Fibroblast of mammary gland (primary cell): ENCODE measurements around the gene TCEAL5.

Experiments
- DNase-seq: peaks from one replicate; pipeline ENCODE4 v3.0.0-alpha.2; 2010; ENCODE audit warnings: low read depth
- H3K4me3 ChIP-seq: 2 replicates; pipeline ENCODE4 v1.5.1; 2011; ENCODE audit warnings: low read depth, mild to moderate bottlenecking, low read length, moderate library complexity; ENCODE audit not compliant: control insufficient read depth
- CTCF ChIP-seq: conservative IDR thresholded peaks from 2 replicates; pipeline ENCODE4 v1.5.1; 2011; ENCODE audit warnings: low read depth, low read length, inconsistent platforms; ENCODE audit not compliant: control insufficient read depth, insufficient read depth

Gene TCEAL5

GRCh38 chrX:103293118-103293517, 16.6 kb upstream of the TCEAL5 start:
- TF ChIP-seq CTCF, result no peak
- no peak for DNase-seq
- H3K4me3 ChIP-seq, result no peak overlapping the region

- DNase-seq, result no peak
- no peak for TF ChIP-seq CTCF
Observed at GRCh38 chrX:103279624-103280023, 3.1 kb upstream of the TCEAL5 start.

GRCh38 chrX:103275947-103276567, 493 bp downstream of the TCEAL5 start:
- no peak for TF ChIP-seq CTCF
- no peak for DNase-seq
- no peak overlapping the region for H3K4me3 ChIP-seq

More at GRCh38 chrX:103279624-103280023, 3.1 kb upstream of the TCEAL5 start:
- no peak overlapping the region for H3K4me3 ChIP-seq

GRCh38 chrX:103274284-103274683, 2.3 kb downstream of the TCEAL5 start:
- DNase-seq, result no peak
- no peak overlapping the region for H3K4me3 ChIP-seq
- no peak for TF ChIP-seq CTCF

- H3K4me3 ChIP-seq, result no peak overlapping the region
- DNase-seq, result no peak
- TF ChIP-seq CTCF, result no peak
Observed at GRCh38 chrX:103258275-103258674, 18.3 kb downstream of the TCEAL5 start.

- no peak for TF ChIP-seq CTCF
- DNase-seq, result no peak
- no peak overlapping the region for H3K4me3 ChIP-seq
Observed at GRCh38 chrX:103256651-103257050, 19.9 kb downstream of the TCEAL5 start.
